K562 (cell line): ENCODE measurements around the gene NFATC4.

Experiments
- TF ChIP-seq, protein P1 (sequence below): sonication (generic); formaldehyde crosslinking; IDR thresholded peaks from 2 replicates; pipeline ENCODE4 v1.9.0; 2022; ENCODE audit warnings: mild to moderate bottlenecking, missing genetic modification reagents
- TF ChIP-seq, protein P2 (sequence below), 2 experiments: fragments of 450-650 bp; formaldehyde crosslinking in 1 of 2; IDR thresholded peaks; 2 replicates each; pipeline versions ENCODE4 v1.4.0 to v1.6.1; 2014 to 2020; ENCODE audit warnings: mild to moderate bottlenecking in 2 of 2, borderline replicate concordance in 1 of 2, low read depth in 1 of 2
- TF ChIP-seq, protein P3 (sequence below), 3 experiments: IDR thresholded peaks in 2 of 3; conservative IDR thresholded peaks in 1 of 3; 2 replicates each; pipeline ENCODE4 v1.5.1; 2011 to 2012; ENCODE audit warnings: low read length in 3 of 3, mild to moderate bottlenecking in 3 of 3, control low read depth in 2 of 3, improper control_type of control experiment in 1 of 3, inconsistent platforms in 1 of 3, low read depth in 1 of 3, mixed read lengths in 1 of 3, moderate library complexity in 1 of 3; ENCODE audit not compliant: insufficient read depth in 2 of 3

DNA sequence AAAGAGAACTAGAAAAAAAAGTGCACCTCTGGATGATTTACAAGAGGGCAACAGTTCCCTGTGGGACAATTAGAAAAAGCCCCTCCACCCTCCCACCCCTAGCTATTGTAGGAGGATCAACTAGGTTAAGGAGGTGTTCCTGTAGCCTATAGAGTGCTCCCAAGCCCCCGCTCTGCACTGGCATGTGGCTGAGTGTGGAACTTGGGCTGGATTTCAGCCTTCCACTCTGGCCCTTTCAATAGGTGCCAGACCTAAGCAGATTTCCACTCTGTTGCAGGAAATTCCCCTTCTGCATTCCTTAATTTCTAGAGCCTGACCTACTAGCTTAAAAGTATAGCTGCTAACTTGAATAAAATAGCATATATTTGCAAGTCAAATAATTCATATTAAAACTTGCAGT is 2.8 kb downstream of the NFATC4 start:
- TF ChIP-seq, protein P1, sequence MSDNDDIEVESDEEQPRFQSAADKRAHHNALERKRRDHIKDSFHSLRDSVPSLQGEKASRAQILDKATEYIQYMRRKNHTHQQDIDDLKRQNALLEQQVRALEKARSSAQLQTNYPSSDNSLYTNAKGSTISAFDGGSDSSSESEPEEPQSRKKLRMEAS (CRISPR knock-in tag) = no peak
- TF ChIP-seq, protein P2, sequence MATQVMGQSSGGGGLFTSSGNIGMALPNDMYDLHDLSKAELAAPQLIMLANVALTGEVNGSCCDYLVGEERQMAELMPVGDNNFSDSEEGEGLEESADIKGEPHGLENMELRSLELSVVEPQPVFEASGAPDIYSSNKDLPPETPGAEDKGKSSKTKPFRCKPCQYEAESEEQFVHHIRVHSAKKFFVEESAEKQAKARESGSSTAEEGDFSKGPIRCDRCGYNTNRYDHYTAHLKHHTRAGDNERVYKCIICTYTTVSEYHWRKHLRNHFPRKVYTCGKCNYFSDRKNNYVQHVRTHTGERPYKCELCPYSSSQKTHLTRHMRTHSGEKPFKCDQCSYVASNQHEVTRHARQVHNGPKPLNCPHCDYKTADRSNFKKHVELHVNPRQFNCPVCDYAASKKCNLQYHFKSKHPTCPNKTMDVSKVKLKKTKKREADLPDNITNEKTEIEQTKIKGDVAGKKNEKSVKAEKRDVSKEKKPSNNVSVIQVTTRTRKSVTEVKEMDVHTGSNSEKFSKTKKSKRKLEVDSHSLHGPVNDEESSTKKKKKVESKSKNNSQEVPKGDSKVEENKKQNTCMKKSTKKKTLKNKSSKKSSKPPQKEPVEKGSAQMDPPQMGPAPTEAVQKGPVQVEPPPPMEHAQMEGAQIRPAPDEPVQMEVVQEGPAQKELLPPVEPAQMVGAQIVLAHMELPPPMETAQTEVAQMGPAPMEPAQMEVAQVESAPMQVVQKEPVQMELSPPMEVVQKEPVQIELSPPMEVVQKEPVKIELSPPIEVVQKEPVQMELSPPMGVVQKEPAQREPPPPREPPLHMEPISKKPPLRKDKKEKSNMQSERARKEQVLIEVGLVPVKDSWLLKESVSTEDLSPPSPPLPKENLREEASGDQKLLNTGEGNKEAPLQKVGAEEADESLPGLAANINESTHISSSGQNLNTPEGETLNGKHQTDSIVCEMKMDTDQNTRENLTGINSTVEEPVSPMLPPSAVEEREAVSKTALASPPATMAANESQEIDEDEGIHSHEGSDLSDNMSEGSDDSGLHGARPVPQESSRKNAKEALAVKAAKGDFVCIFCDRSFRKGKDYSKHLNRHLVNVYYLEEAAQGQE (IDR thresholded peaks at IDR 0.05; ENCODE audit: borderline replicate concordance) = no peak
- TF ChIP-seq, protein P2 (CRISPR knock-in tag; IDR thresholded peaks at IDR 0.05; ENCODE audit: low read depth) = no peak
- TF ChIP-seq, protein P3, sequence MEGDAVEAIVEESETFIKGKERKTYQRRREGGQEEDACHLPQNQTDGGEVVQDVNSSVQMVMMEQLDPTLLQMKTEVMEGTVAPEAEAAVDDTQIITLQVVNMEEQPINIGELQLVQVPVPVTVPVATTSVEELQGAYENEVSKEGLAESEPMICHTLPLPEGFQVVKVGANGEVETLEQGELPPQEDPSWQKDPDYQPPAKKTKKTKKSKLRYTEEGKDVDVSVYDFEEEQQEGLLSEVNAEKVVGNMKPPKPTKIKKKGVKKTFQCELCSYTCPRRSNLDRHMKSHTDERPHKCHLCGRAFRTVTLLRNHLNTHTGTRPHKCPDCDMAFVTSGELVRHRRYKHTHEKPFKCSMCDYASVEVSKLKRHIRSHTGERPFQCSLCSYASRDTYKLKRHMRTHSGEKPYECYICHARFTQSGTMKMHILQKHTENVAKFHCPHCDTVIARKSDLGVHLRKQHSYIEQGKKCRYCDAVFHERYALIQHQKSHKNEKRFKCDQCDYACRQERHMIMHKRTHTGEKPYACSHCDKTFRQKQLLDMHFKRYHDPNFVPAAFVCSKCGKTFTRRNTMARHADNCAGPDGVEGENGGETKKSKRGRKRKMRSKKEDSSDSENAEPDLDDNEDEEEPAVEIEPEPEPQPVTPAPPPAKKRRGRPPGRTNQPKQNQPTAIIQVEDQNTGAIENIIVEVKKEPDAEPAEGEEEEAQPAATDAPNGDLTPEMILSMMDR (IDR thresholded peaks at IDR 0.05 in 2 of 3, conservative IDR thresholded peaks at IDR 0.05 in 1 of 3; ENCODE audit: insufficient read depth in 2 of 3, low read depth in 1 of 3, low read length in 3 of 3) = no peak
